Measurements from ENCODE around the gene KLHL29.

KLHL29 gene

GRCh38 chr2:23632831-23633395 lies 247.9 kb downstream of the KLHL29 start:
- no peak for DNase-seq (ENCODE audit: low read depth)

- DNase-seq (ENCODE audit: low read depth) = no peak
These were observed 249.0 kb downstream of the KLHL29 start for GRCh38 chr2:23633966-23634365.

GRCh38 chr2:23635442-23636340 lies 250.7 kb downstream of the KLHL29 start:
- DNase-seq (ENCODE audit: low read depth) = no peak

DNA sequence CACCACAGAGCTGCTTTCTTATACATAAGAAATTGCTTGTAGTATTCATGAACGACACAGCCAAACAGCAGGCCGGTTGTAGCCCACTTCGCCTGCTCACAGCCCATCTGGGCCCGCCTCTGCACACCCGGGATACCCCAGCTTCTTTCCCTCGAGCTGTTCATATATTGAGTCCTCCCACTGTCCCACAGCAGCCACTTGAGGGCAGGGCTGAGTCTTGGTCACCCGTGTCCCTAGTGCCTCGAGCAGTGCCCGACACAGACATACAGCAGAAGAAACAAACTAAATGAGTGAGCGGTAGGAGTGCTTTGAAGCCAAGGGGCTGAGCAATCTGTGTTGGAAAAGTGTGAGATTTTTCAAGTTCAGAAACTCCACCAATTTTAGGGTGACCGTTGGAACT lies 251.4 kb downstream of the KLHL29 start:
- DNase-seq (ENCODE audit: low read depth) = peak; percentile 52

- peak; percentile 95 for DNase-seq (ENCODE audit: low read depth)
These were observed 252.2 kb downstream of the KLHL29 start for GRCh38 chr2:23637011-23637778.

DNA sequence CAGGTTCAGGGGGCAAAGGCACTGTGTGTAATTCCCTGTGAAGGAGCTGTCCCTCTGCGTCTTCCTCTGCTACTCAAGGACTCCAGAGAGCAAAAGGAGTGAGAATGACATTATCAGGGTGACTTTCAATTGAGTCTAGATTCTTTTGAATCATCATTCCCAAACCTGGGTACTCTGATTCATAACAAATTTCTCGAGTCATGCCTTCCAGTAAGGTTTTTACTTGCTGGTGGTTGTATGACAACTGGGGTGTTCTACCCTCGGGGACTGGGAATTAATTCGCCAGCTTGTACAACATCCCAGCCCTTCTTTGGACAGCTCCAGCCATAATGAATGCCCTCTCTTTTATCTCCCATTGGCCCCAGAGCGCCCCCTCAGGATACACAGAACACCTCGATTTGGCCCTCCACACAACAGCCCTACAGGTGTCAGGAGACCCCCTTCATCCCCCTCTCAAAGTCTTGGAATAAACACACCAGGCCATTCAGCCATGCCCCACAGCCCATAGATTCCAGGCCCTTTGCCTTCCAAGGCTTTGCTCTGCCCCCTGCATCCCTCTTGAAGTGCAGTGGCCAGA lies 254.5 kb downstream of the KLHL29 start:
- DNase-seq (ENCODE audit: low read depth) = no peak

DNA sequence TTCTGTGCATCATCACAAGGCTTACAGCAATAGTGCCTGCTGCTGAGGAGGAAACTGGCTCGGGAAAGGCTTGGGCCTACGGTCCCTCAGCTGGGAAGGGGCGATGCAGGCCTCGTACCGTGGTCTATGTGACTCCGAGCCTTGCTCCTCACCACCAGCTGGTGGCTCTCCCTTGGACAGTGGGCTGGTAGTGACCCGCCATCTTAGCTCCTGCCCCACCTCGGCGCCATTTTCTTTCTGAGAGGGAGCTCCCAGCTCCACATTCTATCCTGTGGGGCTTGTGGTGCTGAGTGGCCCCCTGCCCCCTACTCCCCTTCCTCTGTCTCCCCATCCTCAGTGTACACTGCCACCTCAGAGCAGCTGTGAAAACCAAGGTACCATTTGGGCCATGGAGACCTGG lies 255.7 kb downstream of the KLHL29 start:
- no peak for DNase-seq (ENCODE audit: low read depth)

- DNase-seq (ENCODE audit: low read depth) = no peak
These were observed 257.5 kb downstream of the KLHL29 start for GRCh38 chr2:23642516-23642915.

- no peak for DNase-seq (ENCODE audit: low read depth)
These were observed 260.3 kb downstream of the KLHL29 start for GRCh38 chr2:23645230-23645808.

DNA sequence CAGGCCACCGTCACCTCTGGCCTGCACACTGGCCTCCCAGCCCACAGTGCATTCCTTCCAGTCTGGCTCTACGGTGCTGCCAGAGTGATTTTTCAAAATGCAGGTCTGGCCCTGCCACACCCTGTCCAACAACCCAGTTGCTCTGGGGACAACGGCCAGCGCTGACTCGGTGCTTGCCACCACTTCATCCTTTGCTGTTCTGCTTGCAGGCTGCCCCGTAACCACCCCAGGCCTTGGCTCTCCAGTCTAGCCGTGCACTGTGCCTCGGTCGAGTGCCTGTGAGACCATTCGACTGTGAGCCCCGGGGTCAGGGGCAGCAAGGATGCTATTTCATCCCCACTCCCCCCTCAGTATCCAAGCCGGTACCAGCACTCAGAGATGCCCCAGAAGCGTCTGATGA lies 262.6 kb downstream of the KLHL29 start:
- DNase-seq (ENCODE audit: low read depth) = no peak

- DNase-seq (ENCODE audit: low read depth) = no peak
These were observed 264.3 kb downstream of the KLHL29 start for GRCh38 chr2:23649303-23649702.

GRCh38 chr2:23649819-23650218 lies 264.8 kb downstream of the KLHL29 start:
- no peak for DNase-seq (ENCODE audit: low read depth)

- peak; percentile 73 for DNase-seq (ENCODE audit: low read depth)
These were observed 266.5 kb downstream of the KLHL29 start for GRCh38 chr2:23651187-23652080.

DNA sequence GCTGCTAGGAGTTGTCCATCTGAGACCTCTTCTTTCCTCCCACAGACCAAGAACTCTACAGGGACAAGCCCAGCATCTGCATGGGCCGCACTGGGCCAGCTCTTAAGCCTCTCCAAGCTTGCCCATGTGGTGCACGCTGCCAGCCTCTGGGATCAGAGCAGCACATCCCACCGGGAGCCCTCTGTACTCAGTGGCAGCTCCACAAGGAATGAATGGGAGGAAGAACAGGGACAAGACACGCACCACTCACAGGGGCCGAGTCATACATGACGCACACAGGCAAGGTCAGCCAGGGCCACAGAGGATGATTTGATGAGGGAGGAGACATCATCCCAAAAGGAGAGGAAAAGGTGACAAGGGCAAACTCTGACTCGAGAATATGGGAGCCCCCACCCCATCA lies 268.3 kb downstream of the KLHL29 start:
- peak; percentile 35 for DNase-seq (ENCODE audit: low read depth)

DNA sequence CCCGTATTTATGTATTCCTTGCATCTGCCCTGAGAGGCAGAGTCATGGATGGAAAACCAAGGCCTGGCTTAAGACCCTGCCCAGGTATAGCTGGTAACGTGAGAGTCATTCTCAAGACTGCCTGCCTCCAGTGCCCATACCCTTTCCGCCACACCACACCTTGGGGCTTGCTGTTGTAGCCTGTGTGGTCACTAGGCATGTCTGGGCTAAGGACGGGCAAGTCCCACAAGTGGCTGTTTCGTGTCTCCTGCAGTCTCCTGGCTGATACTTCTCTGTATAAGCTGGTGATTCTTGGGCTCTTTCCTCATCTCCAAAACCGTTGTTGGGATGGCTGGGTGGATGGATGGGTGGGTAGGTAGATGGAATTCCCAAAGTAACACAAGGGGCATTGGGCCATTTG lies 269.8 kb downstream of the KLHL29 start:
- DNase-seq (ENCODE audit: low read depth) = no peak

- DNase-seq (ENCODE audit: low read depth) = peak; percentile 25
These were observed 271.1 kb downstream of the KLHL29 start for GRCh38 chr2:23655934-23656596.

GRCh38 chr2:23656597-23656973 lies 271.6 kb downstream of the KLHL29 start:
- DNase-seq (ENCODE audit: low read depth) = peak; percentile 32

DNA sequence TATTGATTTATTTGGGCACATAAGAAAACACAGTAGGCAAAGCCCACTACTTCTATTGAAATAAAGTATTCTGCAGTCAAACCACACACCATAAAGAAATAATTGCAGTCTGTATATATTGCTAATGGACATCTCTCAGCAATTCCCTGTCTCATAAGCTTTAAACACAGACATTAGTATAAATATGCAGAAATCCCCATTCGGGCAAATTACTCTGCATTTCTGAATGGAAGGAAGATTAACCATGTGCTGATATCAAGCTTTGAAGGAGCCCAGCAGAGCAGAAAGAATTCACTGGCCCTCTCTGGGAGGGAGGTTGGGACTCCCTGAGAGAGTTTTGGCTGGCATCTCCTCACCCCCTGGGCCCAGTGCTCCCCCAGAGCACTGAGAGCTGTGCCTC lies 272.4 kb downstream of the KLHL29 start:
- DNase-seq (ENCODE audit: low read depth) = no peak

GRCh38 chr2:23657934-23658333 lies 273.0 kb downstream of the KLHL29 start:
- DNase-seq (ENCODE audit: low read depth) = no peak

GRCh38 chr2:23658466-23658942 lies 273.5 kb downstream of the KLHL29 start:
- no peak for DNase-seq (ENCODE audit: low read depth)

Data from EH (cell line).